A673 (cell line): ENCODE data around the gene ASPSCR1. TPM values are rescaled to one million over a fixed set of nuclear protein-coding genes. Genes with fewer than 3 reads are reported as not detected.

Source experiments
- BruUV-seq: library from RNA; stranded (reverse); fragments of 400-500 nt; replicated peaks from 2 replicates; lab custom pipeline; 2021; lab: Mats Ljungman, UMichigan
- CTCF ChIA-PET: fragments of 300-600 bp; sonication (Branson Sonifier 250); formaldehyde crosslinking; loops from one replicate; lab custom pipeline; 2022; ENCODE audit warnings: antibody characterized with exemption; lab: Charles Lee
- POLR2A ChIA-PET: fragments of 300-600 bp; sonication (Branson Sonifier 250); formaldehyde crosslinking; loops from one replicate; lab custom pipeline; 2022; ENCODE audit warnings: antibody characterized with exemption; ENCODE audit not compliant: low non-redundant PET; lab: Charles Lee
- DNase-seq: peaks from one replicate; pipeline ENCODE4 v3.0.0-alpha.2; 2015; ENCODE audit warnings: low spot score
- H3K27ac ChIP-seq: fragments of 200-600 bp; sonication (generic); 2 replicates; pipeline ENCODE4 v1.5.1; 2016; ENCODE audit warnings: mixed run types, low read depth, mild to moderate bottlenecking, mixed read lengths, antibody characterized with exemption, low read length; ENCODE audit not compliant: poor library complexity, severe bottlenecking
- H3K27me3 ChIP-seq: fragments of 200-600 bp; sonication (generic); replicated peaks from 2 replicates; pipeline ENCODE4 v1.6.1; 2017; ENCODE audit warnings: mixed run types, low read depth, mild to moderate bottlenecking, mixed read lengths, antibody characterized with exemption, low read length; ENCODE audit not compliant: insufficient read depth, poor library complexity
- H3K36me3 ChIP-seq: fragments of 200-600 bp; sonication (generic); 2 replicates; pipeline ENCODE4 v1.6.1; 2016; ENCODE audit warnings: mixed run types, mild to moderate bottlenecking, mixed read lengths, antibody characterized with exemption, low read length; ENCODE audit not compliant: insufficient read depth, poor library complexity, severe bottlenecking
- H3K4me1 ChIP-seq: fragments of 200-600 bp; sonication (generic); 2 replicates; pipeline ENCODE4 v1.6.1; 2017; ENCODE audit warnings: mixed run types, mild to moderate bottlenecking, mixed read lengths, antibody characterized with exemption, low read length; ENCODE audit not compliant: insufficient read depth, poor library complexity, severe bottlenecking
- H3K4me3 ChIP-seq: fragments of 200-600 bp; sonication (generic); 2 replicates; pipeline ENCODE4 v1.5.1; 2016; ENCODE audit warnings: low read depth, mixed run types, mild to moderate bottlenecking, mixed read lengths, low read length; ENCODE audit not compliant: poor library complexity, severe bottlenecking
- H3K9me3 ChIP-seq: fragments of 200-600 bp; sonication (generic); 2 replicates; pipeline ENCODE4 v1.6.1; 2016; ENCODE audit warnings: mixed run types, low read depth, mild to moderate bottlenecking, mixed read lengths, antibody characterized with exemption, low read length; ENCODE audit not compliant: poor library complexity, severe bottlenecking
- CTCF ChIP-seq: fragments of 300-800, 200-600 bp; sonication (generic); conservative IDR thresholded peaks from 2 replicates; pipeline ENCODE4 v1.5.1; 2017; ENCODE audit warnings: low read depth, mild to moderate bottlenecking, antibody characterized with exemption, low read length, moderate library complexity, mixed read lengths
- EZH2 ChIP-seq: fragments of 200-600 bp; sonication (generic); IDR thresholded peaks from 2 replicates; pipeline ENCODE4 v1.6.1; 2017; ENCODE audit warnings: borderline replicate concordance, low read depth, mild to moderate bottlenecking, mixed read lengths, antibody characterized with exemption, low read length; ENCODE audit not compliant: poor library complexity, severe bottlenecking
- intact Hi-C: fragments of 100-400 bp; cut with micrococcal nuclease; formaldehyde crosslinking; loops from one replicate; pipeline ENCODE4 v1.10.0; 2022; ENCODE audit not compliant: unreplicated experiment
- total RNA-seq: library from RNA; stranded (reverse); gene quantifications from 2 replicates; pipeline ENCODE4 v1.2.3, GENCODE V29; 2021

ASPSCR1 gene
- total RNA-seq, 1 experiment from 2014 or later = 46.2 TPM

GRCh38 chr17:82035488-82035887 lies 58.1 kb downstream of the ASPSCR1 start:
- intact Hi-C loops = loop anchor here (5.0 kb wide), 1 partner anchor 62 kb away; the partner anchor contains the start of gene FASN

GRCh38 chr17:82035956-82036633 lies 58.7 kb downstream of the ASPSCR1 start:
- Histone ChIP-seq H3K27me3 (no peaks in the 10 kb centered on the region), H3K27ac (peak overlapping the region; percentile 92), H3K4me3 (peak overlapping the region; percentile 95), H3K9me3 (no peaks in the 10 kb centered on the region), H3K36me3 (no peaks in the 10 kb centered on the region), H3K4me1 (peaks cover 11% of the 10 kb centered on the region)
- TSS peak; percentile 79 for BruUV-seq
- CTCF ChIA-PET = no interaction called here
- DNase-seq = no peak
- TF ChIP-seq EZH2 (no peak), CTCF (no peak)
- intact Hi-C loops = loop anchor here (5.0 kb wide), 1 partner anchor 61 kb away; the partner anchor contains the start of gene FASN
- POLR2A ChIA-PET = no interaction called here

More at GRCh38 chr17:82035488-82035887, 58.1 kb downstream of the ASPSCR1 start:
- Histone ChIP-seq H3K4me3 (no peak overlapping the region), H3K27ac (peak overlapping the region; percentile 1), H3K27me3 (no peaks in the 10 kb centered on the region), H3K4me1 (peaks cover 11% of the 10 kb centered on the region), H3K36me3 (no peaks in the 10 kb centered on the region), H3K9me3 (no peaks in the 10 kb centered on the region)
- BruUV-seq = no TSS peak
- TF ChIP-seq EZH2 (no peak), CTCF (no peak)
- ChIA-PET POLR2A (no interaction called here), CTCF (no interaction called here)
- no peak for DNase-seq

- Histone ChIP-seq H3K4me1 (peaks cover 11% of the 10 kb centered on the region), H3K4me3 (peak overlapping the region; percentile 95), H3K27me3 (no peaks in the 10 kb centered on the region), H3K27ac (peak overlapping the region; percentile 92), H3K36me3 (no peaks in the 10 kb centered on the region), H3K9me3 (no peaks in the 10 kb centered on the region)
- intact Hi-C loops = loop anchor here (5.0 kb wide), 1 partner anchor 61 kb away; the partner anchor contains the start of gene FASN
- DNase-seq = no peak
- ChIA-PET CTCF (no interaction called here), POLR2A (no interaction called here)
- no TSS peak for BruUV-seq
- TF ChIP-seq EZH2 (no peak), CTCF (no peak)
These were observed 59.2 kb downstream of the ASPSCR1 start for GRCh38 chr17:82036634-82037091.
